OCI-LY3 (cell line): ENCODE data around the gene PACSIN2.

ENCODE experiments used
- H2AFZ ChIP-seq: fragments of 200-600, 300-600 bp; shearing (Covaris generic); 2 replicates; pipeline ENCODE4 v1.6.0; 2014; ENCODE audit warnings: antibody characterized with exemption, low read depth, low read length
- H3K27ac ChIP-seq: fragments of 200-600, 300-600 bp; sonication (generic); 2 replicates; pipeline ENCODE4 v1.5.1; 2014; ENCODE audit warnings: mild to moderate bottlenecking, low read length, moderate library complexity, mixed read lengths
- H3K27me3 ChIP-seq: fragments of 200-600, 300-600 bp; sonication (generic); 2 replicates; pipeline ENCODE4 v1.6.1; 2014; ENCODE audit warnings: low read depth, low read length, mixed read lengths
- H3K36me3 ChIP-seq: fragments of 200-600, 300-600 bp; sonication (generic); replicated peaks from 2 replicates; pipeline ENCODE3; 2014; ENCODE audit warnings: low read depth, low read length, mixed read lengths
- H3K4me1 ChIP-seq: fragments of 300-600, 200-600 bp; sonication (generic); 2 replicates; pipeline ENCODE4 v1.6.1; 2014; ENCODE audit warnings: low read length, mixed read lengths
- H3K4me2 ChIP-seq: fragments of 200-600, 300-600 bp; sonication (generic); 2 replicates; pipeline ENCODE4 v1.6.1; 2014; ENCODE audit warnings: low read length, mixed read lengths
- H3K4me3 ChIP-seq: fragments of 300-600, 200-600 bp; sonication (generic); 2 replicates; pipeline ENCODE4 v1.5.1; 2014; ENCODE audit warnings: antibody characterized with exemption, mild to moderate bottlenecking, low read length, moderate library complexity
- H3K79me2 ChIP-seq: fragments of 300-600, 200-600 bp; shearing (Covaris generic); 2 replicates; pipeline ENCODE4 v1.6.1; 2014; ENCODE audit warnings: mild to moderate bottlenecking, low read length, mixed read lengths
- H3K9ac ChIP-seq: fragments of 300-600, 200-600 bp; shearing (Covaris generic); 2 replicates; pipeline ENCODE4 v1.6.0; 2014; ENCODE audit warnings: mild to moderate bottlenecking, low read length, moderate library complexity
- H3K9me3 ChIP-seq: fragments of 200-600, 300-600 bp; shearing (Covaris generic); 2 replicates; pipeline ENCODE4 v1.6.1; 2014; ENCODE audit warnings: low read length, mixed read lengths; ENCODE audit not compliant: insufficient read depth
- H4K20me1 ChIP-seq: fragments of 200-600, 300-600 bp; sonication (generic); 2 replicates; pipeline ENCODE4 v1.6.1; 2016; ENCODE audit warnings: low read length, mixed read lengths; ENCODE audit not compliant: insufficient read depth
- CTCF ChIP-seq: fragments of 200-600, 300-600 bp; sonication (generic); IDR thresholded peaks from 2 replicates; pipeline ENCODE4 v1.5.1; 2014; ENCODE audit warnings: antibody characterized with exemption, low read length, low read depth
- EZH2phosphoT487 ChIP-seq: fragments of 200-600 bp; shearing (Covaris generic); IDR thresholded peaks from 2 replicates; pipeline ENCODE4 v1.6.1; 2018; ENCODE audit warnings: antibody characterized with exemption, mixed run types, low read depth

The PACSIN2 gene, protein sequence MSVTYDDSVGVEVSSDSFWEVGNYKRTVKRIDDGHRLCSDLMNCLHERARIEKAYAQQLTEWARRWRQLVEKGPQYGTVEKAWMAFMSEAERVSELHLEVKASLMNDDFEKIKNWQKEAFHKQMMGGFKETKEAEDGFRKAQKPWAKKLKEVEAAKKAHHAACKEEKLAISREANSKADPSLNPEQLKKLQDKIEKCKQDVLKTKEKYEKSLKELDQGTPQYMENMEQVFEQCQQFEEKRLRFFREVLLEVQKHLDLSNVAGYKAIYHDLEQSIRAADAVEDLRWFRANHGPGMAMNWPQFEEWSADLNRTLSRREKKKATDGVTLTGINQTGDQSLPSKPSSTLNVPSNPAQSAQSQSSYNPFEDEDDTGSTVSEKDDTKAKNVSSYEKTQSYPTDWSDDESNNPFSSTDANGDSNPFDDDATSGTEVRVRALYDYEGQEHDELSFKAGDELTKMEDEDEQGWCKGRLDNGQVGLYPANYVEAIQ

GRCh38 chr22:43014869-43015676, at the start of gene PACSIN2:
PACSIN2 (minus strand) TSS chr22:43015149; CDS start chr22:42912080, 103,069 bp downstream.
- Histone ChIP-seq H3K27ac (no peak within 1 kb of the TSS), H3K27me3 (no peaks in the 10 kb centered on the region), H3K4me3 (peak within 1 kb of the TSS; percentile 82), H3K4me1 (peaks cover 11% of the 10 kb centered on the region), H3K79me2 (peaks cover 43% of the 10 kb centered on the region), H3K9ac (peak within 1 kb of the TSS; percentile 69), H3K9me3 (no peaks in the 10 kb centered on the region), H3K36me3 (no peaks in the 10 kb centered on the region), H2AFZ (peak within 1 kb of the TSS; percentile 75), H3K4me2 (peak within 1 kb of the TSS; percentile 92), H4K20me1 (peaks cover 24% of the 10 kb centered on the region)
- TF ChIP-seq EZH2phosphoT487 = no peak
- no peak for TF ChIP-seq CTCF

DNA sequence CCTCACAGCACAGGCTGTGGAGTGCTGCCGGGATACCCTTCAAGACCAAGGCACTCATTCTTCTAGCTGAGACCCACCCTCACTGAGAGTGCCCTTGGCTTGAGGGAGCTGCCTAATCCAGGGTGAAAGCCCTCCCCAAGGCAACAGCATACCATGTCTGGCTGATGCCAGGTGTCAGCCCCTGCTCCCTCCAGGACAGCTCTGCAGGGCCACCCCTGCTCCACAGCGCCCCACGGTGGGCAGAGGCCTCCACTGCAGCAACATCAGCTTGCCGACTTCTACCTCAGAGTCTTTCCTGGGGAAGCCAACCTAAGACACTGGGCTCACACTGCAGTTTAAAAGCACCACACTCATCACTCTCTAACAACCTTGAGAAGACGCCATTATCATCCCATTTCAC, 45.2 kb upstream of the PACSIN2 start:
- H3K4me3 ChIP-seq = no peak overlapping the region
- H3K9ac ChIP-seq = no peak overlapping the region
- H3K36me3 ChIP-seq = no peaks in the 10 kb centered on the region
- no peaks in the 10 kb centered on the region for H3K27me3 ChIP-seq
- no peaks in the 10 kb centered on the region for H4K20me1 ChIP-seq
- no peak overlapping the region for H3K27ac ChIP-seq
- no peaks in the 10 kb centered on the region for H3K9me3 ChIP-seq
- H3K79me2 ChIP-seq = no peaks in the 10 kb centered on the region
- H2AFZ ChIP-seq = no peak overlapping the region
- TF ChIP-seq EZH2phosphoT487 = no peak
- peak; percentile 75 for TF ChIP-seq CTCF
- no peaks in the 10 kb centered on the region for H3K4me1 ChIP-seq
- H3K4me2 ChIP-seq = no peak overlapping the region

GRCh38 chr22:43057641-43058040, 42.7 kb upstream of the PACSIN2 start:
- TF ChIP-seq EZH2phosphoT487 = no peak
- TF ChIP-seq CTCF = no peak
- H3K36me3 ChIP-seq = no peaks in the 10 kb centered on the region

GRCh38 chr22:43053176-43053575, 38.2 kb upstream of the PACSIN2 start:
- Histone ChIP-seq H3K4me2 (no peak overlapping the region), H4K20me1 (no peaks in the 10 kb centered on the region), H3K4me1 (no peaks in the 10 kb centered on the region), H3K4me3 (no peak overlapping the region), H3K27ac (no peak overlapping the region), H3K27me3 (no peaks in the 10 kb centered on the region), H3K9me3 (no peaks in the 10 kb centered on the region), H3K9ac (no peak overlapping the region), H3K79me2 (no peaks in the 10 kb centered on the region), H3K36me3 (no peaks in the 10 kb centered on the region), H2AFZ (no peak overlapping the region)
- TF ChIP-seq EZH2phosphoT487 (no peak), CTCF (peak; percentile 52)

More at GRCh38 chr22:43057641-43058040, 42.7 kb upstream of the PACSIN2 start:
- H3K4me3 ChIP-seq = no peak overlapping the region
- H3K9ac ChIP-seq = no peak overlapping the region
- no peaks in the 10 kb centered on the region for H3K79me2 ChIP-seq
- H3K27me3 ChIP-seq = no peaks in the 10 kb centered on the region
- no peaks in the 10 kb centered on the region for H4K20me1 ChIP-seq
- no peak overlapping the region for H2AFZ ChIP-seq
- no peak overlapping the region for H3K4me2 ChIP-seq
- H3K27ac ChIP-seq = no peak overlapping the region
- no peaks in the 10 kb centered on the region for H3K9me3 ChIP-seq
- no peaks in the 10 kb centered on the region for H3K4me1 ChIP-seq
